ENCODE data around the gene CCSER2.
A peak's percentile ranks its signal among the peaks of the same experiment; 100 is the strongest.
"Not testable (repeated sequence)": the region's sequence is repeated elsewhere in the genome, so short reads cannot be mapped to it uniquely, and the experiment has no call there.

The CCSER2 gene

DNA sequence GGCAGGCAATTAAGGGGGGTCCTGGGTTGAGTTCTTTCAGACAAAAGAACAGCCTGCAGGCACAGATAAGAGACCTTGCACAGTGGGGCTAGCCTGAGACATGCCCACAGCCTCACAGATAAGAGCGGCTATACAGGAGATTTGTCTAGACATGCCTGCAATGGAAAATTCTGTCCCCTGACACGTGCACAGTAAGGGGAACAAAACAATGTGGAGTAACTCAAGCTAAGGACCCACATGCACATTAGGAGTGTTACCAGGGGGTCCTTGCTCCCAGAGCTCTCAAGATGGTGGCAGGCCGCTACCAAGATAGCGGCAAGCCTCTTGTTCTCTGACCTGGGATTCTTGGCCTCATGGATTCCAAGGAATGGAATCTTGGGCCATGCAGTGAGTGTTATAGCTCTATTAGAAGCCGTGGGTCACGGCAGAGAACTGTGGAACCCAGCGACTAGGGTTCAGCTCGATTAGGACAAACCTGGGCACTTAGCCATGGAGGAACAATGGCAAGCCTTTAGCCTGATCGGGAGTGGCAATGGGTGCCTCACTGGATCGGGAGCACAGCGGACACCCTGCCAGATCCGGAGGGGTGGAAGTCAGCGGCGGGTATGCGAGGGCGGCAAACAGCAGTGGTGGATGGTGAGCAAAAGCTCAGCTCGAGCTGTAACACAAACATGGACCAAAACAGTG is 196.9 kb downstream of the CCSER2 start:
- DNase-seq = no peak

- DNase-seq = not testable (repeated sequence)
These were observed 197.4 kb downstream of the CCSER2 start for GRCh38 chr10:84525807-84526182.

DNA sequence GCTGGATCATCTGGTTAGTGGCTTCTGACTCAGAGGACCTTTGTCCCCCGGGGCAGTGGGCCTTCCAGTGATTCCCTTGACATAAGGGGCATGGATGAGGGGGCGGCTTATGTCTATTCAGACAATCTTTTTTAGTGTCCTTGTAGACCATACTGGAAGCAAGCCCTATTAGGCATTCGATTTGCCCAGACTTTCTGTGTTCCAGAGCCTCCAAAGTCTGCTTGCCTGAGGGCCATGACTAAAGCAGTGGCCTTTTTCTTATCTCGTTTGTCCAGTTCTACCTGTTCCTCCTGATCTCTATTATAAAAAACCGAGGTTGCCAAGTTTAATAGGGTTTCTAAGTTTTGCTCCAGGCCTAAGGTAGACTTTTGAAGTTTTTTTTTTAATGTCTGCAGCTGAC is 199.0 kb downstream of the CCSER2 start:
- DNase-seq = not testable (repeated sequence)

DNA sequence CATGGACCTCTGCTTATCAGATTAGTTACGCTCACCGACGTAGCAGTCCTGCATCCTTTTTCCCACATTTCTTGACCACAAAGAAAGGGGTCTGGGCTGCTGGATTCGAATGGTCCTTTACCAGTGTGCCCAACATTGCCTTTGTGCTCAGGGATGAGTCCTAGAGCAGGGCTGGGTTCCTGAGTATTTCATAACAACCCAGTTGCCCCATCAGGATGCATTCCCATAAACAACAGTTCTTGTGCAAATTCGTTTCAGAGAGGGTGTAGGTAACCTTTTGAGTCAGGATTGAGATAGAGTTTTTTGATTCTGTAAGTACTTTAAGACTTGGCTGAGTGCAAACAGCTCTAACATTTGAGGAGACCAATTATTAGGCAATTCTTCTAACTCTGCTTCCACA is 200.1 kb downstream of the CCSER2 start:
- DNase-seq = not testable (repeated sequence)

DNA sequence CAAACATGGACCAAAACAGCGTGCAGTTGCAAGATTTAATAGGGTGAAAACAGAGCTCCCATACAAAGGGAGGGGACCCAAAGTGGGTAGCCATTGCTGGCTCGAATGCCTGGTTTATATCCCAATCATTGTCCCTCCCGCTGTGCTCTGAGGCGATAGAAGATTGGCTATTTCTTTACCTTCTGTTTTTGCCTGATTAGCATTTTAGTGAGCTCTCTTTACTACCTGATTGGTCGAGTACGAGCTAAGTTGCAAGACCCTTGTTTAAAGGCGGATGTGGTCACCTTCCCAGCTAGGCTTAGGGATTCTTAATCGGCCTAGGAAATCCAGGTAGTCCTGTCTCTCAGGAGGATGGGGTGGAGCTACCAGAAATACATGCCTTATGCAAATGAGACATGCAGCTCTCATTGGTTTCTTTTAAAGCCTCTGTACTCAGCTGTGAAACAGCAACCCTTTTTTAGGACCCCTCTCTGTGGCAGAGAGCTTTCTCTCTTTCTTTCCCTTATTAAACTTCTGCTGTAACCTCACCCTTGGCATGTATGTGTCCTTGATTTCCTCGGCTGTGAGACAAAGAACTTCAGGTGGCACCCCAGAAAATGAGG is 202.4 kb downstream of the CCSER2 start:
- DNase-seq = no peak

- DNase-seq = no peak
These were observed 203.0 kb downstream of the CCSER2 start for GRCh38 chr10:84531396-84531795.

DNA sequence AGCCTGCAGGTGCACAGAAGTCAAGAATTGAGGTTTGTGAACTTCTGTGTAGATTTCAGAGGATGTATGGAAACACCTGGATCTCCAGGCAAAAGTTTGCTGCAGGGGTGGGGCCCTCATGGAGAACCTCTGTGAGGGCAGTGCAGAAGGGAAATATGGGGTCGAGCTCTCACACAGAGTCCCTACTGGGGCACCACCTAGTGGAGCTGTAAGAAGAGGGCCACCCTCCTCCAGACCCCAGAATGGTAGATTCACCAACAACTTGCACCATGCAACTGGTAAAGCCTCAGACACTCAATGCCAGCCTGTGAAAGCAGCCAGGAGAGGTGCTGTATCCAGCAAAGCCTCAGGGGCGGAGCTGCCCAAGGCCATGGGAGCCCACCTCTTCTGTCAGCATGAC is 205.8 kb downstream of the CCSER2 start:
- no peak for DNase-seq

GRCh38 chr10:84537447-84537931 is 209.1 kb downstream of the CCSER2 start:
- DNase-seq = peak; percentile 57

GRCh38 chr10:84538036-84538435 is 209.6 kb downstream of the CCSER2 start:
- DNase-seq = no peak

GRCh38 chr10:84539216-84539615 is 210.8 kb downstream of the CCSER2 start:
- DNase-seq = no peak

- DNase-seq = no peak
These were observed 211.7 kb downstream of the CCSER2 start for GRCh38 chr10:84540022-84540616.

DNA sequence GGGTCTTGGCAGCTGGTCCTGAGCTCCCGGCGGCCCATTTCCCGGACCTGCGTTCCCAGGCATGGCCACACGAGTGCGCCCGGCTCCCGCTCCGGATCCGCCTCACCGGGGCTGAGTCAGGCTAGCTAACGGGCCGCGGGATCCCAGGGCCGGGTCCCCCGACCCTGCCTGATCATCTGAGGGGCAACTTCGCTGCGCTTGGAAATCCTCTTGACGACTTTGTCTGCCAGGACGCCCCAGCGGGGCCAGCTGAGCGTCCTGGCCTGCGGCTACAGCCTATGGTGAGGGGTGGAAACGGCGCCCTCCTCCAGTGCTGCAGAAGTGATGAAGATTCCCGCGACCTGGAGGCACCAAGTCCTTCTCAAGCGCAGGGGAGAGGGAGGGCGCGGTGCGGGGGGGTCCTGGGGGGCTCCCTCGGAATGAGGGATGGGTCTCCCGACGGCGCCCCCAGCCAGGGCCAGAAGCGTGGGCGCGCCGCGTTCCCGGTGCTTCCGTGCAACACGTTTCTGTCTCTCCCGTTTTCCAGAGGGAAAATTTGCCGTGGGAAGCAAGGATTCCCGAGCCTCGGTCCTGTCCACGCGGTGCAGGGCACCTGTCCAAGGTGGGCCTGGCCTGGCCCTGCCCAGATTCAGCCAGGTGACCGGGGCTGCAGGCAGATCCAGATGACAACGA is 212.4 kb downstream of the CCSER2 start:
- peak; percentile 53 for DNase-seq

DNA sequence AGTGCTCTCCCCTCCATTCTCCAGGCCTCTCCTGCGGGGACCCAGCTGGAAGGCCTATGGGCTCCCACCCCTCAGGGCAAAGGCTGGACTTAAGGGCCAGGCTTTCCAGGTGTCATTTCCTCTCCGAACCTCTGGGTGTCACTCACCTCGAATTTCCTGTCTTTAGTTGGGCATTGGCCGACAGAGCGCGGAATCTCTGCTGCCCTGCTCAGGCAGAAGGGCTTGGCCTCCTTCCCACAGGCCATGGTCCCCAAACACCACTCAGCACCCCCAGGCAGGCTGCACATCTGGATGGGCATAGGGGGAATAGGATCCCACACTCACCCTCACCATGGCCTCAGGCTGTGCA is 212.9 kb downstream of the CCSER2 start:
- DNase-seq = no peak

- peak; percentile 5 for DNase-seq
These were observed 214.4 kb downstream of the CCSER2 start for GRCh38 chr10:84542522-84543490.

DNA sequence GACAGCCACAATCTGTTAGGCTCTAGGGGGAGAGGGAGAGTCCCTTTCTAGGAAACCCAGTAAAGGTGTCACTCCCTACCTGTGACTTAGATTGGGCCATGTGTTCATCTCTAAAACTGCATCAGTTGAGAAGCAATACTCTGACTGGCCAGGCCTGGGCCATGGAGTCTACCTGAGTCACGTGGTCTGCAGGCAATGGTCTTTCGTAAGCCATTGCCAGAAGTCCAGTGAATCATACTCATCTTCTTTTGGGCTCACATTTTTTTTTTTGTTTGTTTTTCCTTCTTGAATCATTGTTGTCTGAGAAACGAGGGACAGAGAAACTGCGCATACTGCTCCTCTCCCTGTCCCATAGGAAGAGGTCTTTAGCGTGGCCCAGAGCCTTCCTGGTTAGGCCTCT is 215.6 kb downstream of the CCSER2 start:
- no peak for DNase-seq

DNA sequence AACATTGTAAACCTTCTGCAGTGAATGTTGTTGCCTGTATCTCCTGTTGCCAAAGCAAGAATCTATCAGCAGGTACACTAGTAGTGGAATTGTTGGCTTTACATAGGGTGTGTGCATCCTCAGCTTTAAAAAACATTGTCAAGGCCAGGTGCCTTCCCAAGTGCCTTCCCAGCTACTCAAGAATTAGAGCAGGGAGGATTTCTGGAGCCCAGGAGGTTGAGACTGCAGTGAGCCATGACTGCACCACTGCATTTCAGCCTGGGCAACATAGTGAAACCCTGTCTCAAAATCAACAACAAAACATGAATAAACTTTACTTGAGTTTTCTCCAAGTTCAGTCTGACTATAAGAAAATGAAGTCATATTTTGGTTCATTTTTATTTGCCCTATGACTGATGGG is 217.3 kb downstream of the CCSER2 start:
- no peak for DNase-seq

DNA sequence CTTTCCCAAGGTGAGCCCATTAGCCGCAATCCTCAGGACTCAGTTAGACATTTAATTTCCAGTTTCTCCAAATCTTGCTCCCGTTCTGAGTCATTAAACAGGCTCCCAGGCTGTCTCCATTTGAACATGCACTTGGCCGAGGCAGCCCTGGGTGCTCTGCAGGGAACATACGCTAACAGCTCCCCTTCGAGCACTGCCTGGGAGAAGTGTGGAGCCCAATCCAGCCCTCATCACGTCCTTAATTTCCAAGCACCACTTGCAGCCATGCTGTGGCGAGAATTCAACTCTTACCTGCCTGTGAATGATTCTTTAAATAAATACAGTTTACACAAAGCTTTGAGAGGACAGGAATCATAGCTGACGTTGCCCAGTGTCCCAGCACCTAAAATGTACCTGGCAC is 218.2 kb downstream of the CCSER2 start:
- no peak for DNase-seq

GRCh38 chr10:84547616-84548015 is 219.2 kb downstream of the CCSER2 start:
- DNase-seq = no peak

DNA sequence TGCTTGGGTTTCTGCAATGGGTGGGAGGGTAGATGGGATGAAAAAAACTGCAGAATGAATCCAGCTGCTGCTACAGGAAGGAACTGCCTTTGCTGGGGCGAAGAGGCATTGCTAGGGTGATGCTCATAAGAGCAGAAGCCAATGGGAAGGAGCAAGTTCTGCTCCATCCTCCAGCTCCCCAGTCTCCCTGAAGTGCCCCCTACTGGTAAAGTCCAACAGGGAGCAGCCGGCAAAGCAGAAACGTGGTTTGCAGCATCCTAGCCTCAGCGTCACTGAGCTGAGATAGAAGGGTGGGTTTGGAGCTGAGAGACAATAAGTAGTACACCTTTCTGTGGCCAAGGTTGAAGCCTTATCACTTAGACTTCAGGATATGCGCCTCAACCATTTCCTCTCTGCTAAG is 220.5 kb downstream of the CCSER2 start:
- DNase-seq = no peak

DNA sequence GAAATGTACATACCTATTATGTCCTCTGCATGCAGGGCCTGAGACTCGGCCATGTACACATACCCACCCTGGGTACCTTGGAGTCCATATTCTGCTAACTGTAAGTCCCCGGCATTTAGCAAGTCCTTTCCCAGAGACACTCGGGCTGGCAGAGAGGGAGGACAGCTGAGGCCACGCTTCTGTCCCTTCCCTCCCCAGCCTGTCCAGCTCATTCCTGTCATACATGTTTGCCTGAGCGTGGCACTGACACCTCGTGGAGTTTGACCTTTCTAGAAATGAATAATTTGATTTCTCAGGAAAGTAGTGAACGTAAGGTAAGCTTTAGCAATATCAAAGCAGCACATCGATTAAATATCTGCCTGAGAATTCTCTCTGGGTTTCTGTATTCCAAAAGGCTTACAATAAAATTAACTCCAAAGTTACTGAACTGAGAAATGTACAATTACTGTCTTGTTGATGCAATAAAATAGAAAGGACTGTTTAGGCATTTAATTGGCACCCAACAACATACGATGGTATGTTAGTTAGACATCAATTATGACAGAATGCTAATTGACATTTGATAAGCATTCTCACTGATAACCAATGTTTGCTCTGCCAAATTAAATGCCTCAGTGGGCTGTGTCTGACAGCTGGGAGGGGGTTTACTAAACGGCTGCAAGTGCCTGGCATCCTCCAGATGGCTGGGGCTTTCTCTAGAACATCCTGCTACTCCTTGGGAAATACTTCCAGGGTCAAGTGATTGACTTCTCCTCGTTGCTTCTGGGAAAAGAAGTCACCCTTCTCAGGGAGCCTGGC is 221.2 kb downstream of the CCSER2 start:
- peak; percentile 13 for DNase-seq

- no peak for DNase-seq
These were observed 222.5 kb downstream of the CCSER2 start for GRCh38 chr10:84550756-84551436.

Measured in NCI-H1694 (cell line).